Posterior cingulate gyrus (tissue), 11 donors: ENCODE measurements around the gene KIFC1.

Source experiments
- DNase-seq, 10 donors: peaks; one replicate each; pipeline versions ENCODE4 v3.0.0 to v3.0.0-alpha.2; 2020 to 2021; ENCODE audit warnings: mixed read lengths in 3 of 10
- intact Hi-C: fragments of 100-400 bp; cut with DNase I; formaldehyde crosslinking; loops from one replicate; pipeline ENCODE4 v1.15.1; 2023

The KIFC1 gene

GRCh38 chr6:33433544-33434191, 42.0 kb downstream of the KIFC1 start:
- intact Hi-C loops, result no loop called here
- DNase-seq, result no peak

- DNase-seq, result peak in 1 of 10 donors; percentile 7
- intact Hi-C loops, result no loop called here
Observed at GRCh38 chr6:33434961-33435360, 43.3 kb downstream of the KIFC1 start.

GRCh38 chr6:33437666-33438065, 46.0 kb downstream of the KIFC1 start:
- peak in 1 of 10 donors; percentile 67 for DNase-seq
- intact Hi-C loops, result no loop called here

- intact Hi-C loops, result no loop called here
- no peak for DNase-seq
Observed at GRCh38 chr6:33438978-33439594, 47.5 kb downstream of the KIFC1 start.

- intact Hi-C loops, result no loop called here
- DNase-seq, result no peak
Observed at GRCh38 chr6:33439956-33440648, 48.5 kb downstream of the KIFC1 start.

- intact Hi-C loops, result no loop called here
- DNase-seq, result peak in 1 of 10 donors; percentile 35
Observed at GRCh38 chr6:33440649-33441309, 49.2 kb downstream of the KIFC1 start.

- peak in 1 of 10 donors; percentile 67 for DNase-seq
- intact Hi-C loops, result no loop called here
Observed at GRCh38 chr6:33441457-33441856, 49.8 kb downstream of the KIFC1 start.

- no peak for DNase-seq
- intact Hi-C loops, result no loop called here
Observed at GRCh38 chr6:33442283-33442682, 50.7 kb downstream of the KIFC1 start.

GRCh38 chr6:33443025-33443424, 51.4 kb downstream of the KIFC1 start:
- intact Hi-C loops, result no loop called here
- no peak for DNase-seq

- intact Hi-C loops, result no loop called here
- no peak for DNase-seq
Observed at GRCh38 chr6:33443619-33444504, 52.2 kb downstream of the KIFC1 start.

GRCh38 chr6:33445119-33445603, 53.5 kb downstream of the KIFC1 start:
- intact Hi-C loops, result no loop called here
- no peak for DNase-seq

- intact Hi-C loops, result no loop called here
Observed at GRCh38 chr6:33446356-33446755, 54.7 kb downstream of the KIFC1 start.

GRCh38 chr6:33450434-33450833, 58.8 kb downstream of the KIFC1 start:
- intact Hi-C loops, result loop anchor here (10.0 kb wide), 1 partner anchor 124 kb away; no protein-coding TSS in a partner anchor
- no peak for DNase-seq

More at GRCh38 chr6:33446356-33446755, 54.7 kb downstream of the KIFC1 start:
- DNase-seq, result no peak

- no peak for DNase-seq
- intact Hi-C loops, result loop anchor here (10.0 kb wide), 1 partner anchor 123 kb away; no protein-coding TSS in a partner anchor
Observed at GRCh38 chr6:33451606-33452005, 60.0 kb downstream of the KIFC1 start.

- intact Hi-C loops, result loop anchor here (10.0 kb wide), 1 partner anchor 122 kb away; no protein-coding TSS in a partner anchor
Observed at GRCh38 chr6:33452496-33452895, 60.9 kb downstream of the KIFC1 start.

GRCh38 chr6:33453393-33454008, 61.9 kb downstream of the KIFC1 start:
- intact Hi-C loops, result loop anchor here (2.0 to 10.0 kb wide), 2 partner anchors 63 to 121 kb away; partner anchors contain the start of gene KIFC1
- no peak for DNase-seq

More at GRCh38 chr6:33452496-33452895, 60.9 kb downstream of the KIFC1 start:
- DNase-seq, result no peak

GRCh38 chr6:33454009-33454946, 62.7 kb downstream of the KIFC1 start, which contains the start of gene ZBTB9:
TSS of gene ZBTB9 (plus strand) at chr6:33454576. CDS start at chr6:33455101, 525 bp downstream.
- peak; percentile 94 to 100 (median 96) for DNase-seq
- intact Hi-C loops, result loop anchor here (2.0 to 10.0 kb wide), 2 partner anchors 63 to 121 kb away; partner anchors contain the start of gene KIFC1

- DNase-seq, result peak in 1 of 10 donors; percentile 65
- intact Hi-C loops, result loop anchor here (2.0 to 10.0 kb wide), 2 partner anchors 64 to 120 kb away; partner anchors contain the start of gene KIFC1
Observed at GRCh38 chr6:33455051-33455450, 63.4 kb downstream of the KIFC1 start.
